HG03575 (cell line): ENCODE results near the gene DLEU7.

Experiments
- ATAC-seq: cut with Tn5 transposase; IDR thresholded peaks from one replicate; pipeline ENCODE4 v1.9.1; 2021; ENCODE audit not compliant: unreplicated experiment, insufficient number of reproducible peaks, low FRiP score; ENCODE audit errors: extremely low read depth

DLEU7 gene

DNA sequence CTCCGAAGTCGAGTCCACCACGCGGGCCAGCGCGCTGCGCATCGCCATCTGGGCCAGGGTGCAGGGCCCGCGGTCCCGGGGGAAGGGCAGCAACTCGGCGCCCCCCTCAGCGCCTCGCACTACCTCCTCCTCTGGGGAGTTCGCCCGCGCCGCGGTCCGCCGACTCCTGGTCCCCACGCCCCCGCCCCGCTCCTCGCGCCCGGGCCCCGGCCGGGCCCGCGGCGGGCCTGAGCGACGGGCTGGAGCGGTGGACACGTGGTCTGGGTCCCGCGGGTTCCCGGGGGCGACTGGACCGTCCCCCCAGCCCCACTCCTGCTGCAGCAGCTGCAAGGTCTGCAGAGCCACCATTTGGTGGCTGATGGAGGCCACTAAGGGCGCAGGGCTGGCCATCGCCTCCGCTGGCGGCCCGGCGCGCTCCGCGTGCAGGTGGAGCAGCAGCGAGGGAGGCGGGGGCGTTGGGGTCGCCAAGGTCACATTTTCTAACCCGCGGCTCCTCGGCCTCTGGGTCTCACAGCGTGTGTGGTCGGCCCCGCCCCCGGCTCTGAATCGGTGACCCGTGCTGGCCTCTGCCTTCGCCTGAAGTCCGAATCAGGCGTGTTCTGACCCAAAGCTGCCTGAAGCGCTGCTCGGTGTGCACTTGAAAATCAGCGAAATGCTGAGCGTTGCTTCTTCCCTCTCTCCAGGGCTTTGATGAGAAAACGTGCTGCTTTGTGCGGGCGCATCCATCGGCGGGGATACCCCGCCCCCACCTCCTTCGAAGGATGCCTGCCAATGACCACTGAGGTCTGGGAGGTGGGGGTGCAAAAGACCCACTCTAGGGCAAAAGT is at the start of gene DLEU7:
TSS of gene DLEU7 (minus strand) at position 436 of the 827 bp plus-strand sequence. CDS start at position 390, 46 bp downstream.
- ATAC-seq: no peak

- no peak for ATAC-seq
These were observed 48.9 kb upstream of the DLEU7 start for GRCh38 chr13:50892210-50892944.

GRCh38 chr13:50891206-50891605 is 47.7 kb upstream of the DLEU7 start:
- no peak for ATAC-seq

DNA sequence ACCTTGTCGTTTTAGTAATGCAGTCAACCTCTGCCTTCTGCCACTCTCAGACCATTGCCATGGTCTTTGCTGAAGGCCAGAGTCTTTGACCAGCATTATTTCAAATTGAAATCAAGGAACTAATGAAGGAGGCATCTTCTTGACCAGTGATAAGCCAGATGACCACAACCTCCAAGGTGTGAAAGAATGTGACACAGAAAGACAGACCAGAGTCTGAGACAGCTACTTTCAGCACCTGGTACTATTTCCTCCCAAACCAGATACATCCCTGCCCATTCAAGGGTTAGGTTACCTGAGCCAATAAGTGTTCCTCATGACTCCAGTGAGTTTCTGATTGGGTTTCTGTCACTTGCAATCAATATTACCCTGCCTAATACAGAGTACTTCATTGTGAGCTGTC is 45.8 kb upstream of the DLEU7 start:
- ATAC-seq: no peak

DNA sequence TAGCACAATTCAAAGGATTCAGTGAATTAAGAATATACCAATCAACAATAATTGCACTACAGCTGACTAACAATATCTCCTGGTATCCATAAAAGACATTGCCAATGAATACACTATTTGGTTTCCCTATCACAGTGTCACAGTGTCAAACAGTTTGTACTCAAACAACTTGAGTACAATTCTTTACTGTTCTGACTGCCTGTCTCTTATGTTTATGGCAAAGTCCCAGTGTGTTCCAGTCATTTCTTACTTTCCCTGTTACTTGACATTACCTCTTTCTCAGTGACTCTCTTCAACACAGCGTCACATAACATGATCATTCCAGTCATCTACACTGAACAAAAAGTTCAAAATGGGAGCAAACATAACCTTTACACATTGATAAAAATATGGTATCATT is 44.9 kb upstream of the DLEU7 start:
- ATAC-seq: no peak

DNA sequence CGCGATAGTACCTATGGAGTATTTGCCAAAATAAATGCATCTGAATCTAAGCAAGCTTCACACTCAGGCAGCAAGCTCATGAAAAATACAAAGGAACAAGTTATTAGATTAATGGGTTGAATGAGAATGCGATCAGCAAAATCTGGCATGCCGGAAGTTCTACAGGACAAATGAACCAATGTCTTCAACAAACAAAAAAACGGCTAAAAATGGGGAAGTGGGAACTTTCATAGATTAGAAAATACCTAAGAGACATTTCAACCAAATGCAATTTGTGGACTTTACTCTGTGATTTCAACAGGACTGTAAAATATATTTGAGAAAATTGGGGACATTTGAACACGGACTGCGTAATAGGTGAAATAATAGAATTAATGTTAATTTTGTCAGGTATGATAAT is 43.7 kb upstream of the DLEU7 start:
- no peak for ATAC-seq

- ATAC-seq: no peak
These were observed 40.8 kb upstream of the DLEU7 start for GRCh38 chr13:50884265-50884664.

GRCh38 chr13:50883728-50884127 is 40.2 kb upstream of the DLEU7 start:
- no peak for ATAC-seq

- ATAC-seq: no peak
These were observed 39.4 kb upstream of the DLEU7 start for GRCh38 chr13:50882816-50883435.

DNA sequence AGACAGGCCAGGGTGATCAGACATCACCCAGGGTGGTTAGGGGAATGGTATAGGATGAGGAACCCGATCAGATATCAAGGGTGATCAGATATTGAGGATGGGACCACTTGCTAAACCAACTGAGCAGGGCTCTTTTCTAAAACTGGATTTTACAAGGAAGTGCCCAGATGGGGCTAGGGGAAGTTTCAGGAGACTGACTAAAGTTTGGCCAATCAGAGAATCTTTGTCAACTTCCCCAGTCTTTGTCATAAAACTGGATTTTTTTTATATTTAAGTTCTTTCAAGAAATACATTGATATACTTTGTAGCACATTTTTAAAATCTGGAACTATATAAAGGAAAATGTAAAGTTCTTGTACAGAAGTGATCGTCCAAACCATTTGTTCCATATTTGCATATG is 30.5 kb upstream of the DLEU7 start:
- no peak for ATAC-seq

GRCh38 chr13:50873467-50873866 is 30.0 kb upstream of the DLEU7 start:
- ATAC-seq: no peak

DNA sequence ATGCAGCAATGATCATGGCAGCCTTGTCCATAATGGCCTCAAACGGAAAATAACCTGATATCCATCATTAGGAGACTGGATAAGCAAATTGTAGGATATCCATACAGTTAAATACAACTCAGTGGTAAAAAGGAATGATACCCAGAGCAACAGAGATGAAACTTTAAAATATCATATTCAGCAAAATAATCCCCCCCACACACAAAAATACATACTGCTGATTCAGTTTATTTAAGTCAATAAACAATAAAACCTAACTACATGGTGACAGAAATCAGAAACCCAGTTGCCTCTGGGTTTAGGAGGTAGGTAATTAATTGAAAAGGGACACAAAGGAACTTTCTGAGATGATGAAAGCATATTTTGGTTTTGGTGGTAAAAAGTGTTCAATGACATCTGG is 27.9 kb upstream of the DLEU7 start:
- no peak for ATAC-seq

GRCh38 chr13:50867637-50867945 is 24.1 kb upstream of the DLEU7 start:
- no peak for ATAC-seq

DNA sequence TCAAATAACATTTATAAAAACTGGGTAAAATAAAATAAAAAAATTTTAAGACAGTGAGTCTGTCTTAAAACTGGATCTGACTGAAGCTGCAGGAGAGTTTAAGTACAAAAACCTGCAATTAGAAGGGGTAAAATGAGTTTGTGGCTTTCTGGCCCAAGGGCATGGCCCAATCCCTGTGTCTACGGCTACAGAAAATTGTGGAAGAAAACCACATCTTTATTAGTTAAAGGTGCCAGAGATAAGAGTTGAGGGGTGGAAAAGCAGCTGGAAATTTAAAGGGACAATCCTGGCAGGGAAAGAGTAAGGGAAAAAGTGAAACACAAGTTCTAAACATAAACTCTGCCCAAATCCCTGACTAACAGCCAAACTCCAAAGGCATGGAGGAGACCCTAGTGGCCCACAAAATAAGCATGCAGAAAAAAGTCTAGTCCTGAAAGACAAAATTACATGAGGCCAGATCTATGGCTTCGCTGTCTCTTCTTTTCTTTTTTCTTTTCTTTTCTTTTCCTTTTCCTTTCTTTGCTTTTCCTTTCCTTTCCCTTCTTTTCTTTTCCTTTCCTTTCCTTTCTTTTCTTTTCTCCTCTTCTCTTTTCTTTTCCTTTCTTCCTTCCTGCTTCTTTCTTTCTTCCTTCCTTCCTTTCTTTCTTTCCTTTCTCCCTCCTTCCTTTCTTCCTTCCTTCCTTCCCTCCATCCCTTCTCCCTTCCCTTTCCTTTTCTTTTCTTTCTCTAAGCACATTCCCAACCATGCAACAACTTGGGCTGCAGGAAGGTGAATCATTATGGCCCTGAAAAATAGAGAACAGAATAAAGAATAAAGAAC is 23.5 kb upstream of the DLEU7 start:
- ATAC-seq: no peak

- ATAC-seq: no peak
These were observed 21.0 kb upstream of the DLEU7 start for GRCh38 chr13:50864492-50864891.

DNA sequence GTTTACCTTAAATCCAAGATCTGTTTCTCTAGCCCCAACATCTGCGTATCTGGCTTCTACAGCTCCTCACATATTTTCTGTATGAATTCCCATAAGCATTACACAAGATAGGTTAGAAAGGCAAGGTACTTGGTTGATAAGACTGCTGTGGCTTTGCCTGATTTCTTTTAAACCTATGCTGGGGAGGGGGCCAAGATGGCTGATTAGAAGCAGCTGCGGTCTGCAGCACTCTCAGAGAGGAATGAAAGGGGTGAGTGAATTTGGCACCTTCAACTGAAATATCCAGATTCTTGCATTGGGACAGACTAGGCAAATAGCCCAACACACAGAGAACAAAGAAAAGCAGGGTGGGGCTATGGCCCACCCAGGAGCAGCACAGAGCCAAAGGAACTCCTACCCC is 12.2 kb upstream of the DLEU7 start:
- no peak for ATAC-seq

- no peak for ATAC-seq
These were observed 7.0 kb upstream of the DLEU7 start for GRCh38 chr13:50850445-50850844.

DNA sequence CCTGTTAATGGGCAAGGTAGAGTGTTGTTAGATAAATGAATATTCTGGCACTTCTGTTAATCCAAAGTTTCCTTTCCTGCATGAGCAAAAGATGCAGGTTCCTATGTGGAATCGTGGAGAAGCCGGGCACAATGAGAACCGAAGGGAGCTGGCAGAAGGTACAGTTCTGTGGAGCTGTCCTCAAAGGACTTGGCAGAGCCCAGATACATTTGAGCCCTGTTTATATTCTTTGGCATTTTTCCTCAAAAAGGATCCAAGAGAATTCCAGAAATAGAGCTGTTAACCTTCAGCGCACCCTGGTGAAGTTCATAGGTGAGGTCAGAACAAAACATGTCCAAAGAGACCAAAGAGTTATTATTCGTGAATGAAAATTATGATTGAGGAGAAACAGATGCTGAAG is 4.0 kb upstream of the DLEU7 start:
- no peak for ATAC-seq

GRCh38 chr13:50846861-50847475 is 3.5 kb upstream of the DLEU7 start:
- ATAC-seq: no peak
